ENCODE measurements around the gene TFAP2B.

TFAP2B gene

DNA sequence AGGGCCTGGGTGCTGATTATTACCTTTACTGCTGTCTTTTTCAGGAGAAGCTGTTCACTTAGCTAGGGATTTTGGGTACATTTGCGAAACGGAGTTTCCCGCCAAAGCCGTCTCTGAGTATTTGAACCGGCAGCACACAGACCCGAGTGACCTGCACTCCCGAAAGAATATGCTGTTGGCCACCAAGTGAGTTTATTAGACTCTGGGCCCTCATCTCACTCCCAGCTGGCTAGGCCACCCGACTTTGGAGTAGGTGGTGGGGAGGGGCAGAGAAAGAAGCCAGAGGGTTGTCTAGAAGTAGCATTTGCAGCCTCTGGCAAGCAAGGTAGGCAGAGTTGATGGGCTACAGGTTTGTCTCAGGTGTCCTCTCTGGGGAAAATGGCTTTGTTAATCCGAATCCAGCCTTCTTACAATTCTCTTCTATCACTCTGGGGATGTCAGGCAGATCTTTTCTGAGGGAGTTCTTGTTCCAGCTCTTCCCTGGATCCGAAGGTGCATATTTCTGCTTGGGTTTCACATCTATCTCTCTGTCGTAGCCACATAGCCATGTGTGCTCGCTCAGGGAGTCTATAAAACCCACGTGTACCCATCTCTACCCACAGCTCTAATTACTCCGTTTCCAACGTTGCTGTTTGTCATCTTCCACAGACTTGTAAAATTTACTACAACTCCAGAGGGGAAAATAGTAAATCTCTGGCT lies 21.6 kb downstream of the TFAP2B start:
- no peaks in the 10 kb centered on the region for H3K36me3 ChIP-seq (ENCODE audit: control insufficient read depth, insufficient read depth, low read length)
- H3K27me3 ChIP-seq (replicated peaks; ENCODE audit: control insufficient read depth, insufficient read depth, low read length) = no peaks in the 10 kb centered on the region; the same call in 1 of the 2 replicates
- TF ChIP-seq, protein P1, sequence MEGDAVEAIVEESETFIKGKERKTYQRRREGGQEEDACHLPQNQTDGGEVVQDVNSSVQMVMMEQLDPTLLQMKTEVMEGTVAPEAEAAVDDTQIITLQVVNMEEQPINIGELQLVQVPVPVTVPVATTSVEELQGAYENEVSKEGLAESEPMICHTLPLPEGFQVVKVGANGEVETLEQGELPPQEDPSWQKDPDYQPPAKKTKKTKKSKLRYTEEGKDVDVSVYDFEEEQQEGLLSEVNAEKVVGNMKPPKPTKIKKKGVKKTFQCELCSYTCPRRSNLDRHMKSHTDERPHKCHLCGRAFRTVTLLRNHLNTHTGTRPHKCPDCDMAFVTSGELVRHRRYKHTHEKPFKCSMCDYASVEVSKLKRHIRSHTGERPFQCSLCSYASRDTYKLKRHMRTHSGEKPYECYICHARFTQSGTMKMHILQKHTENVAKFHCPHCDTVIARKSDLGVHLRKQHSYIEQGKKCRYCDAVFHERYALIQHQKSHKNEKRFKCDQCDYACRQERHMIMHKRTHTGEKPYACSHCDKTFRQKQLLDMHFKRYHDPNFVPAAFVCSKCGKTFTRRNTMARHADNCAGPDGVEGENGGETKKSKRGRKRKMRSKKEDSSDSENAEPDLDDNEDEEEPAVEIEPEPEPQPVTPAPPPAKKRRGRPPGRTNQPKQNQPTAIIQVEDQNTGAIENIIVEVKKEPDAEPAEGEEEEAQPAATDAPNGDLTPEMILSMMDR (IDR thresholded peaks at IDR 0.05; ENCODE audit: insufficient read depth, low read length, poor library complexity, severe bottlenecking) = no peak
- no peak overlapping the region for H3K4me3 ChIP-seq (replicated peaks; ENCODE audit: low read depth, low read length)
- no peak for DNase-seq (ENCODE audit: extremely low read depth, insufficient read length)

DNA sequence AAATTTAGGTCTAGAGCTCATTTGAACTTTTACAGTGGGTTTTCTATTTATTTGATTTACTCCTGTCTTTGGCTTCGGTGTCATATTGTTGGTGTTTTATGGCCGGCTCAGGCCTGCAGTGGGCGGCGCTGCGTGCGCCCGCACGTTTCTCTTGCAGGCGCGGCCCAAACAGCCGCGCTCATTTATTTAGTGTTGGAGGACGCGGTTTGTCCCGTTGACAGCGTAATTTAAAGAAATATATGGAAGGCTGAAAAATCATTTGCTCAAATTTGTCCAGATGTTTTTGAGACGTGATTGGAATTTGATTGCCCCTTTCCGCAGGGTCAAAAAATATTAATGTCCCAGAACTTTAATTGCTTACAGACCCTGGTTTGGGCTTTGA lies 22.1 kb downstream of the TFAP2B start:
- Histone ChIP-seq H3K4me3 (replicated peaks; ENCODE audit: low read depth, low read length) (no peak overlapping the region), H3K27me3 (replicated peaks; ENCODE audit: control insufficient read depth, insufficient read depth, low read length) (no peaks in the 10 kb centered on the region; the same call in 1 of the 2 replicates), H3K36me3 (ENCODE audit: control insufficient read depth, insufficient read depth, low read length) (no peaks in the 10 kb centered on the region)
- DNase-seq (ENCODE audit: extremely low read depth, insufficient read length) = no peak
- TF ChIP-seq, protein P1 (IDR thresholded peaks at IDR 0.05; ENCODE audit: insufficient read depth, low read length, poor library complexity, severe bottlenecking) = no peak

DNA sequence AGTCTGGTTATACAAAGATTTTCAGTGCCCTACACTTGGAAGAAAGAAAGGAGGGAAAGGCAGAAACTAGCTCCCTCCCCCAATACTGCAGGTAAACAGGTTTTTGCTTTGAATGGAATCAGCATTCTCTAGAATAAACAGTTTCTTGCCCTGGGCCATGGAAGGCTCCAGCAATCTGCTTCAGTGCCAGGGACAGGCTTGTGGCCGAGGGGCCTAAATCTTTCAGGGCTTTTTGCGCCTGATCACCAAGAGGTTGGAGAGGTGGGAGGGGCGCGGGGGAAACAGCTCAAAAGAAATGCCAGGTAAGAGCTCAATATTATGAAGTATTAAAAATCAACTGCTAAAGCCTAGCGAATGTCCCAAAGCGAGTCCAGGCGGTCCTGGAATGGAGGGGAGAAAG lies 23.8 kb downstream of the TFAP2B start:
- DNase-seq (ENCODE audit: extremely low read depth, insufficient read length) = no peak
- Histone ChIP-seq H3K4me3 (replicated peaks; ENCODE audit: low read depth, low read length) (no peak overlapping the region), H3K27me3 (replicated peaks; ENCODE audit: control insufficient read depth, insufficient read depth, low read length) (no peaks in the 10 kb centered on the region; the same call in none of the 2 replicates), H3K36me3 (ENCODE audit: control insufficient read depth, insufficient read depth, low read length) (no peaks in the 10 kb centered on the region)
- TF ChIP-seq, protein P1 (IDR thresholded peaks at IDR 0.05; ENCODE audit: insufficient read depth, low read length, poor library complexity, severe bottlenecking) = no peak

DNA sequence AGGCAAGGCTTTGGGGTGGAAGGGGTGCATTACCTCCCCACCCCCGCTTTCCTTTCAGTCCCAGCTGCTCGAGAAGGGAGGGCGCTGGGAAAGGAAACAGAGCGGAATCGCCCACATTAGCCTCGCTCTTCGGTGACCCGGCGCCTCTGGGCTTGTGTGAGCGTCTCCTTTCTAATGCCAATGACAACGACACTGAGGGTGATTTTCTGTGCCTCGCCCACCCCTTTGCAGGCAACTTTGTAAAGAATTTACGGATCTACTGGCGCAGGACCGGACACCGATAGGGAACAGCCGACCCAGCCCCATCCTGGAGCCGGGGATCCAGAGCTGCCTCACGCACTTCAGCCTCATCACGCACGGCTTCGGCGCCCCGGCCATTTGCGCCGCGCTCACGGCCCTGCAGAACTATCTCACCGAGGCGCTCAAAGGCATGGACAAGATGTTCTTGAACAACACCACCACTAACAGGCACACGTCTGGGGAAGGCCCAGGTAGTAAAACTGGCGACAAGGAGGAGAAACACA lies 24.3 kb downstream of the TFAP2B start:
- Histone ChIP-seq H3K27me3 (replicated peaks; ENCODE audit: control insufficient read depth, insufficient read depth, low read length) (no peaks in the 10 kb centered on the region; the same call in none of the 2 replicates), H3K4me3 (replicated peaks; ENCODE audit: low read depth, low read length) (no peak overlapping the region), H3K36me3 (ENCODE audit: control insufficient read depth, insufficient read depth, low read length) (no peaks in the 10 kb centered on the region)
- no peak for DNase-seq (ENCODE audit: extremely low read depth, insufficient read length)
- TF ChIP-seq, protein P1 (IDR thresholded peaks at IDR 0.05; ENCODE audit: insufficient read depth, low read length, poor library complexity, severe bottlenecking) = no peak

DNA sequence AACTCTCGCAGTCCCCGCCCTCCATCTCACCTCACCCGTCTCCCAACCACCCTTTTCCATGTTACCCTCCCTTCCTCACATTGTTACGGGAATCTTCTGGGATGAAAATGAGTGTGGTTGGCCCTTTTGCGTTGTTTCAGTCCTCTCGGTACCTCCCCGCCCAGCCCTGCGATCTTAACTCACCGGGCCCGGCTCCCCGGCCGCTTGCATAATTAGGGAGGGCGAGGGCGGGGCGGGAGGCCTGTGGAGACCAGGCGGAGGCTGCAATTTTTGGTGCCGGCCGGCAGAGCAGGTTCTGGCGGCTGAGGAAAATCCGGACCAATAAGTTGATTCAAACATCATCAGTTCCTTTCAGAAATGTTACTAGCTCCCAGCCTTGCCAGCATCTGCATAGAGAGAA lies 25.2 kb downstream of the TFAP2B start:
- no peaks in the 10 kb centered on the region; the same call in none of the 2 replicates for H3K27me3 ChIP-seq (replicated peaks; ENCODE audit: control insufficient read depth, insufficient read depth, low read length)

More for the DNA sequence above, 25.2 kb downstream of the TFAP2B start:
- TF ChIP-seq, protein P1 (IDR thresholded peaks at IDR 0.05; ENCODE audit: insufficient read depth, low read length, poor library complexity, severe bottlenecking) = no peak
- no peak for DNase-seq (ENCODE audit: extremely low read depth, insufficient read length)
- no peak overlapping the region for H3K4me3 ChIP-seq (replicated peaks; ENCODE audit: low read depth, low read length)
- H3K36me3 ChIP-seq (ENCODE audit: control insufficient read depth, insufficient read depth, low read length) = no peaks in the 10 kb centered on the region
